Kidney (tissue), 22 donors: Measurements from ENCODE around the gene SIRPA. TPM values are rescaled to one million over a fixed set of nuclear protein-coding genes. Genes with fewer than 3 reads are reported as not detected.
A peak's percentile ranks its signal among the peaks of the same experiment; 100 is the strongest.

Source experiments
- DNase-seq, 5 donors: peaks; one replicate each; pipeline ENCODE4 v3.0.0-alpha.2; 2013 to 2020
- FAIRE-seq: peaks from 2 replicates; lab custom pipeline; 2012; peaks lifted over from hg19 to GRCh38; lab: Jason Lieb, UNC
- H3K27ac ChIP-seq, 2 donors: one replicate each; pipeline ENCODE4 v1.7.0; 2013; ENCODE audit warnings: low read depth in 2 of 2, low read length in 2 of 2, inconsistent platforms in 1 of 2
- H3K27me3 ChIP-seq: one replicate; pipeline ENCODE4 v1.7.1; 2013; ENCODE audit warnings: low read length, inconsistent platforms; ENCODE audit not compliant: control insufficient read depth, insufficient read depth
- H3K36me3 ChIP-seq, 3 donors: one replicate each; pipeline versions ENCODE4 v1.7.0 to v1.7.1; 2013; ENCODE audit warnings: low read length in 3 of 3, control low read depth in 1 of 3, inconsistent platforms in 1 of 3; ENCODE audit not compliant: insufficient read depth in 3 of 3, control insufficient read depth in 2 of 3
- H3K4me1 ChIP-seq, 3 donors: one replicate each; pipeline versions ENCODE4 v1.7.0 to v1.7.1; 2013; ENCODE audit warnings: low read length in 3 of 3, inconsistent platforms in 1 of 3, low read depth in 1 of 3; ENCODE audit not compliant: control insufficient read depth in 2 of 3, insufficient read depth in 2 of 3
- H3K4me3 ChIP-seq, 3 donors: one replicate each; pipeline versions ENCODE4 v1.7.0 to v1.8.1; 2013; ENCODE audit warnings: low read length in 3 of 3, control low read depth in 1 of 3, inconsistent platforms in 1 of 3
- H3K9ac ChIP-seq, 3 donors: one replicate each; pipeline versions ENCODE4 v1.7.0 to v1.7.1; 2013; ENCODE audit warnings: low read length in 3 of 3, control low read depth in 1 of 3, inconsistent platforms in 1 of 3
- H3K9me3 ChIP-seq, 3 donors: one replicate each; pipeline versions ENCODE4 v1.7.0 to v1.7.1; 2013; ENCODE audit warnings: low read length in 3 of 3, control low read depth in 1 of 3, inconsistent platforms in 1 of 3; ENCODE audit not compliant: control insufficient read depth in 2 of 3, insufficient read depth in 1 of 3
- CTCF ChIP-seq: IDR thresholded peaks from 3 replicates; pipeline ENCODE4 v1.5.1; 2012; ENCODE audit warnings: mild to moderate bottlenecking, moderate library complexity, borderline replicate concordance; ENCODE audit not compliant: insufficient read depth; ENCODE audit errors: extremely low read depth
- intact Hi-C: fragments of 100-400 bp; cut with DNase I; formaldehyde crosslinking; loops from one replicate; pipeline ENCODE4 v1.11.1; 2022
- long read RNA-seq, 10 donors: library from polyadenylated mRNA in 1 of 10; unstranded in 1 of 10; transcript quantifications; one replicate each; pipeline ENCODE4 v2.0.0 and lab custom pipeline, GENCODE V29; 2021 to 2026
- polyA plus RNA-seq: library from polyadenylated mRNA; stranded (reverse); fragments of 350-450 nt; fragmentation: Illumina TruSeq; extraction: RNeasy Lipid Tissue Mini Kit (QIAGEN cat#74804); gene quantifications from one replicate; pipeline ENCODE4 v1.2.3, GENCODE V29; 2014; ENCODE audit warnings: low read depth, low replicate concordance; ENCODE audit not compliant: insufficient read depth
- total RNA-seq: library from RNA; stranded (reverse); fragmentation: NEBNext Ultra II Directional; extraction: Animal tissue kit (Norgen Biotek cat#: 25700); gene quantifications from one replicate; pipeline ENCODE4 v1.2.1, GENCODE V29; 2021
- donor health status: control.
- donor health status: control.
- donor health status: control.
- donor health status: control.
- donor health status: control.
- donor health status: DM: yes; HTN: yes; CAD: no.
- donor health status: Normal renal cell carcinoma (clear cell type).

The SIRPA gene
- total RNA-seq (46.6 TPM), polyA plus RNA-seq (24.7 TPM)
- long read RNA-seq, donor 1, partial matches to known transcripts = 0 of 1 reads
- long read RNA-seq, donor 1, other reads (novel, unspliced or antisense) = 0 of 1 reads
- long read RNA-seq, donor 2, full-length matches to known transcripts = 5 of 5 reads
- long read RNA-seq, donor 2, partial matches to known transcripts = 0 of 5 reads
- long read RNA-seq, donor 2, other reads (novel, unspliced or antisense) = 0 of 5 reads
- long read RNA-seq, donor 3, full-length matches to known transcripts = 3 of 3 reads
- long read RNA-seq, donor 3, partial matches to known transcripts = 0 of 3 reads
- long read RNA-seq, donor 3, other reads (novel, unspliced or antisense) = 0 of 3 reads
- long read RNA-seq, donor 4, partial matches to known transcripts = 0 of 3 reads
- long read RNA-seq, donor 4, other reads (novel, unspliced or antisense) = 0 of 3 reads
- long read RNA-seq, donor 5, partial matches to known transcripts = 0 of 1 reads
- long read RNA-seq, donor 5, other reads (novel, unspliced or antisense) = 0 of 1 reads
- long read RNA-seq, donor 6 = 0 reads
- long read RNA-seq, donor 7, full-length matches to known transcripts = 7 of 26 reads
- long read RNA-seq, donor 7, partial matches to known transcripts = 3 of 26 reads
- long read RNA-seq, donor 7, other reads (novel, unspliced or antisense) = 16 of 26 reads
- long read RNA-seq, donor 8, full-length matches to known transcripts = 5 of 5 reads
- long read RNA-seq, donor 8, partial matches to known transcripts = 0 of 5 reads
- long read RNA-seq, donor 8, other reads (novel, unspliced or antisense) = 0 of 5 reads
- long read RNA-seq, donor 9, full-length matches to known transcripts = 3 of 3 reads
- long read RNA-seq, donor 9, partial matches to known transcripts = 0 of 3 reads
- long read RNA-seq, donor 9, other reads (novel, unspliced or antisense) = 0 of 3 reads
- long read RNA-seq, donor 10, partial matches to known transcripts = 0 of 2 reads
- long read RNA-seq, donor 10, other reads (novel, unspliced or antisense) = 0 of 2 reads

GRCh38 chr20:1894951-1895673, at the start of gene SIRPA:
SIRPA (plus strand) TSS chr20:1895407; CDS start chr20:1895448, 41 bp downstream.
- no peaks in the 10 kb centered on the region for H3K36me3 ChIP-seq
- H3K9me3 ChIP-seq = no peaks in the 10 kb centered on the region
- intact Hi-C loops = no loop called here
- peaks cover 0 to 3% (median 0%) of the 10 kb centered on the region in 3 donors for H3K4me1 ChIP-seq
- FAIRE-seq = no peak
- H3K4me3 ChIP-seq = peak within 1 kb of the TSS; percentile 58 to 75 (median 60)
- TF ChIP-seq CTCF = no peak
- peak within 1 kb of the TSS; percentile 16 to 79 (median 69) for H3K9ac ChIP-seq
- H3K27me3 ChIP-seq = peaks cover 2% of the 10 kb centered on the region
- DNase-seq = peak in 4 of 5 donors; percentile 79 to 91 (median 88)
- peak within 1 kb of the TSS; percentile 53 to 63 for H3K27ac ChIP-seq

GRCh38 chr20:1845701-1846100, 49.5 kb upstream of the SIRPA start:
- Histone ChIP-seq H3K27me3 (no peaks in the 10 kb centered on the region), H3K36me3 (no peaks in the 10 kb centered on the region), H3K9me3 (no peaks in the 10 kb centered on the region), H3K9ac (no peak overlapping the region), H3K4me1 (no peaks in the 10 kb centered on the region), H3K27ac (no peak overlapping the region), H3K4me3 (no peak overlapping the region)
- no peak for FAIRE-seq
- TF ChIP-seq CTCF = no peak
- no peak for DNase-seq
- intact Hi-C loops = no loop called here

DNA sequence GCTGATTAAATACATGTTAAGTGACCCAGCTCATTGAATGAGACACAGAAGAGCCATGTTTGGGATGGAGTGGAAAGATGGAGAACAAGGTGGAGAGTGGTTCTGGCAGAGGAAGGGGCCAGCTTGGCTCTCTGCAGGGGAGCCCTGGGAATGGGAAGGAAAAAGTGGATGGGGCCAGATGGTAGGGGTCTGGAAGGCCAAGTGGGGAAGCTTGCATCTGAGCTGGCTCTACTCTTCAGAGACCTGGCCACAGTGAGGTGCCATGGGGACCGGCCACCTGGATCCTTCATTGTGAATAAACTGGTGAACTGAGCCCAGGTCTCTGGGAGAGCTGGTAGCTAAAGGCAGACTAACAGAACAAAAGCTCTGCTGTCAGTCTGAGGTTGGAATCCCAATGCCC, 48.9 kb upstream of the SIRPA start:
- no peak for TF ChIP-seq CTCF
- intact Hi-C loops = no loop called here
- no peak for FAIRE-seq
- no peak for DNase-seq
- Histone ChIP-seq H3K27ac (no peak overlapping the region), H3K4me1 (no peaks in the 10 kb centered on the region), H3K9me3 (no peaks in the 10 kb centered on the region), H3K9ac (no peak overlapping the region), H3K27me3 (no peaks in the 10 kb centered on the region), H3K4me3 (no peak overlapping the region), H3K36me3 (no peaks in the 10 kb centered on the region)
